Activated CD8-positive, alpha-beta memory T cell treated with anti-CD3 and anti-CD28 coated beads for 1 hour (primary cell): ENCODE data around the gene ADAMTS4.

Source experiments
- DNase-seq, 2 donors: peaks; one replicate each; pipeline ENCODE4 v3.0.0-alpha.2; 2020; ENCODE audit warnings: low read depth in 1 of 2; ENCODE audit errors: extremely low read depth in 1 of 2

The ADAMTS4 gene

GRCh38 chr1:161158316-161159010 lies 40.4 kb downstream of the ADAMTS4 start:
- DNase-seq, result no peak

GRCh38 chr1:161157867-161158266 lies 41.0 kb downstream of the ADAMTS4 start:
- no peak for DNase-seq

- DNase-seq, result peak; percentile 54 to 60
Observed at GRCh38 chr1:161153682-161154337, 45.0 kb downstream of the ADAMTS4 start, which contains the start of gene UFC1. TSS of gene UFC1 (plus strand) at chr1:161153978. CDS start at chr1:161153998, 20 bp downstream.

GRCh38 chr1:161153176-161153575 lies 45.7 kb downstream of the ADAMTS4 start:
- no peak for DNase-seq

GRCh38 chr1:161145832-161146231 lies 53.0 kb downstream of the ADAMTS4 start:
- DNase-seq, result no peak

- DNase-seq, result no peak
Observed at GRCh38 chr1:161140755-161141400, 58.0 kb downstream of the ADAMTS4 start.

GRCh38 chr1:161139766-161140165 lies 59.1 kb downstream of the ADAMTS4 start:
- no peak for DNase-seq

- no peak for DNase-seq
Observed at GRCh38 chr1:161138431-161138830, 60.4 kb downstream of the ADAMTS4 start.

- no peak for DNase-seq
Observed at GRCh38 chr1:161137881-161138280, 61.0 kb downstream of the ADAMTS4 start.
